ENCODE measurements around the gene RREB1.
"Not testable (repeated sequence)": the region's sequence is repeated elsewhere in the genome, so short reads cannot be mapped to it uniquely, and the experiment has no call there.

Gene RREB1

DNA sequence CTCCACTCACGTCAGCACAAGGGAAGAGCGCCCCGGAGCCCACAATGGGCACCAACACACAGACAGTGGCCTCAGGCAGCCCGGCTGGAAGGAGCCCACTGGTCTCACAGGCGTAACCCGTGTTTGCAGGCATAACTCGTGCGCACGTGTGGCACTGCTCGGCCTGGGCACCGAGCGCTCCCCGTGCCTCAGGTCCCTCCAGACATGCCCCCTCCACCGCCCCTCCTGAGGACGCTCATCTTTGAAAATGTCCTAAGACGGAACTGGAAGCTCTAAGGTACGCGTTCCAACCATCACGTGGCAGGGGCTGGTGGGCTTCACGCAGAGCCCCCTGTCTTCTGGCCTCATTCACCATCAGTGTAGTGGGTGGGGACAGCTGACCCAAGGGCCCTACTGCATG lies 160.6 kb downstream of the RREB1 start:
- DNase-seq: no peak

GRCh38 chr6:7268816-7269555 lies 161.2 kb downstream of the RREB1 start:
- no peak for DNase-seq

DNA sequence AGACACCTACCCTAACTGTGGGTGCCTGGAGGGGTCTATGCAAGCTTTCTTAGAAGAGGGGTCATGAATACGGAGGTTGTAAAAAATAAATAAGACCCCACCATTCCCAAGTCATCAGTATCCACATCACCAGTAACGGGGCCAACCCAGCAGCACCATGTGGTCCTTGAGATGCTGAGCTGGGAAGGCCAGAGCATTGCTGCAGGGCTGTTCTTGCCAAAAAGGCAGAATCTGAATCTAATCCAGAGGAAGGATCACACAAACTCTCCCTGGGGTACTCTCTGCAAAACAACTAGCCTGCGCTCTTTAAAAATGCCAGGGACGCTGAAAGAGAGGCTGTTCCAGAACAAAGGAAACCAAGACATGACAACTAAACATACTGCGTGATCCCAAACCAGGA lies 162.1 kb downstream of the RREB1 start:
- no peak for DNase-seq

DNA sequence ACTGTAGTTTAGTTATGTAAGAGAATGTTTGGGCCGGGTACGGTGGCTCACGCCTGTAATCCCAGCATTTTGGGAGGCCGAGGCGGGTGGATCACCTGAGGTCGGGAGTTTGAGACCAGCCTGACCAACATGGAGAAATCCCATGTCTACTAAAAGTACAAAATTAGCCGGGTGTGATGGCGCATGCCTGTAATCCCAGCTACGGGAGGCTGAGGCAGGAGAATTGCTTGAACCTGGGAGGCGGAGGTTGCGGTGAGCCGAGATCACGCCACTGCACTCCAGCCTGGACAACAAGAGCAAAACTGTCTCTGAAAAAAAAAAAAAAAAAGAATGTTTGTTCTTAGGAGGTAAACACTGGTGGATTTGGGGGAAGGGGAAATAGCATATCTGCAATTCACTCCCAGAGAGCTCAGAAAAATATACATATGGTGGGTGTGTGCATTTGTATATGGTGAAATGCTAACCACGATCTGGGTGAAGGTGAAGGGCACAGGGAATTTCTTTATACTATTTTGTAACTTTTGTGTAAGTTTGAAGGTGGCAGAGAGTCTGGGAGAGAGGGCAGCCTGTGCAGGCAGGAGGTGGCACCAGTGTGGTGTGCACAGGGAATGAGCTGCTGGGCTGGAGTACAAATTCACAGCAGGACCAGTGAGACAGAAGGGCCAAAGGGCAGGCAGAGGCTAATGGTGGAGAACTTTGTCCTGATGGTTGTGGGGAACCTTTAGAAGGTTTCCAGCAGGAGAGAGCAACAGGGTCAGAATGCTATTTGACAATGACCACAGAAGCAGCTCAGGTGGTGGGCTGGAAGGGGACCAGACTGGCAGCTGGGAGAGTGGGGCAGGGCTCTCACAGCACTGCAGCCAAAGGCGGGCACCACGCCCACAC lies 162.8 kb downstream of the RREB1 start:
- no peak for DNase-seq

DNA sequence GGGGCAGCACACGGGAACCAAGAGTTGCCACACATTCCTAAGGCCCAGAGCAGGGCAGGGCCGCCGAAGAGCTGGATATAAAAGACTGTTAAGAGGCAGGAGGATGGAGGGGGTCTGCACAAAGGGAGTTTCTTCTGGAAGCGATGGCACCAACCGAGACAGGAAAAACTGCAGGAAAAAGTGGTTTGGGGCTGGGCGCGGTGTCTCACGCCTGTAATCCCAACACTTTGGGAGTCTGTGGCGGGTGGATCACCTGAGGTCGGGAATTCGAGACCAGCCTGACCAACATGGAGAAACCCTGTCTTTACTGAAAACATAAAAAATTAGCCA lies 163.4 kb downstream of the RREB1 start:
- DNase-seq: no peak

DNA sequence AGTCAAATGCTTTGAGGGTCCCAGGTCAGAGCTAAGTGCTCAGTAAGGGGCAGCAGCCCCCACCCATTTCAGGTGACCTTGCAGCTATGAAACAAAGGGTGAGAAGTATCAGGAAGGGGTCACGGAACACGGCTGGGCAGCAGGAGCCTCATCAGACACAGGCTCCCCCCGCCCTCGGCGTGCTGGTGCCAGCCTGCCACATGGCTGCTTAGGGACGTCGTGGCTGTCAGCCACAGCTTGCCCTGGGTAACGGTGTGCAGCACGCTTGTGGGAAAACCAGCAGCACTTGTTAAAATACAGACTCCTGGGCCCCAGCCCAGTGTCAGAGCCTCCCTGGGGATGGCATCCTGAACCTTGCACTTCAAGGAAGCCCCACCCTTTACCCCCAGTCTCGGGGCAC lies 165.9 kb downstream of the RREB1 start:
- no peak for DNase-seq

GRCh38 chr6:7274525-7274924 lies 166.8 kb downstream of the RREB1 start:
- not testable (repeated sequence) for DNase-seq

DNA sequence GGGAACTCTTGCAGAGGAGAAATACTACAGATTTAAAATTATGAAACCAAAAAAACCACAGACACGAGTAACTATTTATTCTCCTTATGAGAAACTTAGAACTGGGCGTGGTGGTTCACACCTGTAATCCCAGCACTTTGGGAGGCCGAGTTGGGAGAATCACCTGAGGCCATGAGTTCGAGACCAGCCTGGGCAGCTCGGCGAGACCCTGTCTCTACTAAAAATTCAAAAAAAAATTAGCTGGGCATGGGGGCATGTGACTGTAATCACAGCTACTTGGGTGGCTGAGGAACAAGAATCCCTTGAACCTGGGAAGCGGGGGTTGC lies 168.4 kb downstream of the RREB1 start:
- DNase-seq: no peak

GRCh38 chr6:7282097-7282906 lies 174.5 kb downstream of the RREB1 start:
- no peak for DNase-seq

GRCh38 chr6:7283676-7284075 lies 175.9 kb downstream of the RREB1 start:
- DNase-seq: no peak

DNA sequence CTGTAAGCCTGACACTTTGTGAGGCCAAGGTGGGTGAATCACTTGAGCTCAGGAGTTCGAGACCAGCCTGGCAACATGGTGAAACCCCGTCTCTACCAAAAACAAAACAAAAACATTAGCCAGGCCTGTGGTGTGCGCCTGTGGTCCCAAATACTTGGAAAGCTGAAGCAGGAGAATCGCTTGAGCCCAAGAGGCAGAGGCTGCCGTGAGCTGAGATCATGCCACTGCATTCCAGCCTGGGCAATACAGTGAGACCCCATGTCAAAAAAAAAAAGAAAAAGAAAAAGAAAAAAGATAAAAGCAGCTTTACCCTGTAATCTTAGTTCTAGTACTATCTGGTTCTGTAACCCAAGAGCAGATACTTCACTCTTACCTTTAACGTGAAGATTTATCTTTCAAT lies 177.7 kb downstream of the RREB1 start:
- no peak for DNase-seq

- no peak for DNase-seq
Observed at GRCh38 chr6:7290079-7290478, 182.3 kb downstream of the RREB1 start.

DNA sequence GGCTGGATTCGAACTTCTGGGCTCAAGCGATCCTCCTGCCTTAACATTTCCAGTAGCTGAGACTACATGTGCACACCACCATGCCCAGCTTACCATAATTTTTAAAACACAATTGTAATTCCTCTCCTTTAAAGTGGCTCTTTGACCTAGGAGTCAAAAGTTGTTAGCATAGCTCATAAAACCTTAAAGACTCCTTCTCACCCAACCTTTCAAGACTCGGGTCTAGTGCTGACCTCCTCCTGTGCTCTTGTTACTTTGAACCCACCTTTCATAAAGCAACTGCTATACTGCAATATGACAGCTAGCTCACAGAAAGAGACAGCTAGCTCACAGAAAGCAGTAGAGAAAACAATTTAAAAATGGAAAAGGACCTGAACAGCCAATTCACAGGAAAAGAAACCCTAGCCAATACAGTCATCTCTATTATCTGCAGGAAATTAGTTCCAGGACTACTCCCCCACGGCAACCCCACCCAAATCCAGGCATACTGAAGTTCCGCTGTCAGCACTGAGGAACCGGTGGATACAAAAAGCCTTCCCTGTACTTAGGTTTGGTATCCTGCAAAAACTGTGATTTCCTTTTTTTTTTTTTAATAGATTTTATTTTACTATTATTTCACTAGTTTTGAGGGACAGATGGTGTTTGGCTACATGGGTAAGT lies 185.0 kb downstream of the RREB1 start:
- DNase-seq: no peak

- DNase-seq: no peak
Observed at GRCh38 chr6:7295916-7296315, 188.2 kb downstream of the RREB1 start.

DNA sequence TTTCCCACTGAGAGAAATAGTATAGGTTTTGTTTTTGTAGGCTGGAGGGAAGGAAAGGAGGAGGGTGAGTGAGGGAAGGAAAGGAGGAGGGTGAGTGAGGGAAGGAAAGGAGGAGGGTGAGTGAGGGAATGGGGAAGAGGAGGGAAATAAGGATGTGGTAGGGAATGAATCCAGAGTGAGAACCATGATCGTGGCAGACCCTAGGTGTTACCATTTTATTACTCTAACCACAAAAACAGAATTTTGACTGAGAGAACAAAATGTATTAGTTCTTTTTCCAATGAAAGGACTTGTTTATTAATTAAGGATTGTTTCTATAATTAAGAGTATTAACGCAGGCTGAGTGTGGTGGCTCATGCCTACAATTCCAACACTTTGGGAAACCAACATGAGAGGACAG lies 188.8 kb downstream of the RREB1 start:
- DNase-seq: no peak

GRCh38 chr6:7298113-7298512 lies 190.4 kb downstream of the RREB1 start:
- no peak for DNase-seq

GRCh38 chr6:7300926-7301325 lies 193.2 kb downstream of the RREB1 start:
- DNase-seq: no peak

Data from NCI-H2171 treated with DMSO at 0.1 percent for 48 hours (cell line).